ENCODE measurements around the gene TMIE. TPM values are rescaled to one million over a fixed set of nuclear protein-coding genes. Genes with fewer than 3 reads are reported as not detected.
"Not testable (repeated sequence)": the region's sequence is repeated elsewhere in the genome, so short reads cannot be mapped to it uniquely, and the experiment has no call there.

The TMIE gene
- total and polyA plus RNA-seq, 2 of the 8 experiments (the other 6 are each of a cell fraction or from before 2014, with no cell fraction given) = 0.45 to 0.67 TPM

- H3K18ac ChIP-seq (ENCODE audit: extremely low read depth, low read length) = not testable (repeated sequence)
These were observed 51.9 kb downstream of the TMIE start for GRCh38 chr3:46753127-46753526.

More at GRCh38 chr3:46753127-46753526, 51.9 kb downstream of the TMIE start:
- not testable (repeated sequence) for H3K79me2 ChIP-seq (ENCODE audit: control insufficient read depth in 1 of 2, insufficient read depth in 2 of 2, low read length in 2 of 2); H2AFZ ChIP-seq (ENCODE audit: low read length); H2BK120ac ChIP-seq (replicated peaks; ENCODE audit: low read depth, low read length); H3K4me3 ChIP-seq (ENCODE audit: extremely low read depth in 1 of 4, insufficient read depth in 2 of 4, low read depth in 3 of 4, low read length in 4 of 4); H3K9ac ChIP-seq (replicated peaks in 1 of 4; ENCODE audit: extremely low read depth in 1 of 4, low read depth in 3 of 4, low read length in 3 of 4); H3K9me3 ChIP-seq (ENCODE audit: insufficient read depth in 2 of 2, low read depth in 1 of 2, low read length in 1 of 2); H3K56ac ChIP-seq (replicated peaks; ENCODE audit: insufficient read length, low read depth, low read length); H3K14ac ChIP-seq (ENCODE audit: insufficient read length); FAIRE-seq; H3K36me3 ChIP-seq (ENCODE audit: control insufficient read depth in 2 of 4, insufficient read depth in 4 of 4, low read length in 3 of 4); DNase-seq (ENCODE audit: low read depth in 1 of 2, low spot score in 2 of 2); H2AK5ac ChIP-seq (ENCODE audit: low read depth, low read length); H2BK20ac ChIP-seq (ENCODE audit: low read length); H3K23me2 ChIP-seq (ENCODE audit: low read depth, low read length); H2BK5ac ChIP-seq (ENCODE audit: low read depth, low read length); H3K4ac ChIP-seq (replicated peaks; ENCODE audit: insufficient read length, low read depth, low read length); H2BK12ac ChIP-seq (ENCODE audit: low read depth, low read length); H3K4me1 ChIP-seq (replicated peaks in 1 of 4; ENCODE audit: control insufficient read depth in 3 of 4, insufficient read depth in 4 of 4, low read length in 3 of 4); H4K20me1 ChIP-seq (replicated peaks in 1 of 2; ENCODE audit: control insufficient read depth in 1 of 2, insufficient read depth in 2 of 2, low read length in 2 of 2); H3K23ac ChIP-seq (ENCODE audit: insufficient read length); H3K27me3 ChIP-seq (replicated peaks in 1 of 4; ENCODE audit: control insufficient read depth in 3 of 4, extremely low read depth in 1 of 4, insufficient read depth in 3 of 4, low read length in 3 of 4); H3K79me1 ChIP-seq (ENCODE audit: low read depth, low read length); H4K5ac ChIP-seq (ENCODE audit: insufficient read length, low read depth, low read length); H3K4me2 ChIP-seq (ENCODE audit: insufficient read depth in 1 of 2, low read depth in 2 of 2, low read length in 2 of 2); H2BK15ac ChIP-seq (ENCODE audit: low read length); H3K27ac ChIP-seq (ENCODE audit: low read depth, low read length); H4K8ac ChIP-seq (ENCODE audit: extremely low read depth, insufficient read depth, low read length); H4K91ac ChIP-seq (replicated peaks; ENCODE audit: insufficient read length, low read length)
- CTCF ChIA-PET (ENCODE audit: partially characterized antibody) = interaction anchor here (0.8 to 1.7 kb wide), 6 partner anchors 34 to 157 kb away, joined by 3 to 4 read pairs (median 3); no protein-coding TSS in a partner anchor
- WGBS, 2 experiments (ENCODE audit: extremely low coverage in 1 of 2, insufficient coverage in 1 of 2, insufficient read length in 1 of 2, insufficient replicate concordance in 2 of 2, low coverage in 1 of 2, low lambda C conversion rate in 2 of 2, missing lambda C conversion rate in 1 of 2) = 89% methylated on average over 6 of the region's 6 CpGs; no CpG with 5 or more reads in 1 of the 2 experiments
- POLR2A ChIA-PET (ENCODE audit: partially characterized antibody) = interaction anchor here (1.3 kb wide), 1 partner anchor 127 kb away, joined by 4 read pairs; no protein-coding TSS in a partner anchor
